ENCODE data around the gene AMDHD2.
A peak's percentile ranks its signal among the peaks of the same experiment; 100 is the strongest.
"Not testable (repeated sequence)": the region's sequence is repeated elsewhere in the genome, so short reads cannot be mapped to it uniquely, and the experiment has no call there.

The AMDHD2 gene

DNA sequence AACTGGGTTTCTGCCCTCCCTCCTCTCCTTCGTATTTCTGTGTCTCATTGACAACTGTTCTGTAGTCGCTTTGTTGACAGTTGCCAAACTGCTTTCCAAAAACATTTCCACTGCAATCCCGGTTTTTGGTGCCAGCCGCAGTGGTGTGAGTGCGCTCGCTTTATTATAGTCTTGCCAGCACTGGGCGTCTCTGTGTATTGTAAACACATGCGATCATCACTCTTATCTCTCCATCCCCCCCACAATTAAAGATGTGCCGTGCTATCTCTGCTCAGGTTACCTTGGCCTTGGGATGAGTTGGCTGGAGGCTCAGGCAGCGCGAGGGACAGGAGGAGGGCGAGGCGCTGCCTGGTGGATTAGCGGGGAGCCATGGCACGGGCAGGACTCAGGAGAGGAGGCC, 37.0 kb downstream of the AMDHD2 start:
- not testable (repeated sequence) for H3K36me3 ChIP-seq (ENCODE audit: control insufficient read depth, low read length); H3K27ac ChIP-seq (ENCODE audit: low read depth, low read length); H3K4me3 ChIP-seq (ENCODE audit: low read length); H3K79me2 ChIP-seq (ENCODE audit: control insufficient read depth, low read length); H3K4me2 ChIP-seq (ENCODE audit: low read length); H3K9me2 ChIP-seq (replicated peaks; ENCODE audit: control insufficient read depth, low read length); H3K4me1 ChIP-seq (ENCODE audit: control insufficient read depth, low read length); H3K9me3 ChIP-seq (ENCODE audit: control insufficient read depth, insufficient read depth, low read length); H3F3A ChIP-seq (ENCODE audit: control insufficient read depth, insufficient read depth); H3K27me3 ChIP-seq (ENCODE audit: control insufficient read depth, low read length); H4K20me1 ChIP-seq (ENCODE audit: control insufficient read depth, insufficient read depth, low read depth, low read length)

DNA sequence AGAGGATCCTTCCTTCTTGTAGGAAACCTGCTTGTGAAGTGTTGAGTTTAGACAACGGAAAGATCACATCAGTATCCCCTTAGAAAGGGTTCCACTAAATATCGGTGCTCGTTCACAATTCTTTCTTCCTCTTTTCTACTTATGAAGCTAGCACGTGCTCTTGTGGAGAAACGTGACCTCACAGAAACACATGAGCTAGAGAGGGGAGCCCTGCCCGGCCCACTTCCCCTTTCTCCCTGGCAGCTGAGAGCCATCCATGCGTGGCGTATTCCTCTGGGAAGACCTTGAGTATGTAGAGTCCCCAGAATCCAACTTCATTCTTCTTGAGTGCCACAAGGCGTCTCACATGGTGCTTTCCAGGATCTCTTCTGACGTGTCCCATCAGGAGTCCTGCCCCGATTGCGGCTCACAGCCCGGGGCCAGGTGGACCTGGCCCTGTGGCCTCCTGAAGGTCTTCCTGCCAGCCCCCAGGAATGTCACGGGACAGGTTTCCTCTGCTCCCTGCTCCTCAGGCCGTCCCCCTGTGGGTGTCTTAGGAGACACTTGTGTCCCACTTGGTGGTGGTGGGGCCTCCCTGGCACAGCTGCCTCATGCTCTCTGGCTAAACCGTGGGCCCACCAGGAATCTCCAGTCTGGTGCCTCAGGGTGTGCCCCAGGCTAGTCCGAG, 40.1 kb downstream of the AMDHD2 start:
- H3K36me3 ChIP-seq (ENCODE audit: control insufficient read depth, low read length); H3F3A ChIP-seq (ENCODE audit: control insufficient read depth, insufficient read depth); H3K9me2 ChIP-seq (replicated peaks; ENCODE audit: control insufficient read depth, low read length); H3K4me3 ChIP-seq (ENCODE audit: low read length); H4K20me1 ChIP-seq (ENCODE audit: control insufficient read depth, insufficient read depth, low read depth, low read length); H3K9me3 ChIP-seq (ENCODE audit: control insufficient read depth, insufficient read depth, low read length); H3K4me1 ChIP-seq (ENCODE audit: control insufficient read depth, low read length); H3K27me3 ChIP-seq (ENCODE audit: control insufficient read depth, low read length); H3K79me2 ChIP-seq (ENCODE audit: control insufficient read depth, low read length): not testable (repeated sequence)
- H3K4me2 ChIP-seq (ENCODE audit: low read length), result peak overlapping the region; percentile 34; the same call in 1 of the 2 replicates
- peak overlapping the region; percentile 46 for H3K27ac ChIP-seq (ENCODE audit: low read depth, low read length)

DNA sequence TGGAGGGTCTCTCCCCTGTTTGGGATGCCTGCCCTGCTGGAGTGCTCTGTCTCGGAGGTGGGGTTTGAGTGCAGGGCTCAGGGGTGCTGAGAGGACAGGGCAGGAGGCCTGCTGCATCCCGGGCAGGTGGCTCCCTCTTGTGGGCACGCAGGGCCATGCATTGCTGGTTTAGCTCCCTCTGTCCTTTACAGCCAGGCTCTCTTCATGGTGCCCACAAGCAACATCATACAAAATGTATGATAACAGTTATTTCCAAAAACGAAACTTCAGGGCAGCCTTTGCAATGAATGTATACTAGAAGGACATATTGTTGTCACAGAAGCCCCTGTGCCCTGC, 40.6 kb downstream of the AMDHD2 start:
- not testable (repeated sequence) for H3K79me2 ChIP-seq (ENCODE audit: control insufficient read depth, low read length); H3K4me3 ChIP-seq (ENCODE audit: low read length); H3K36me3 ChIP-seq (ENCODE audit: control insufficient read depth, low read length); H3K9me2 ChIP-seq (replicated peaks; ENCODE audit: control insufficient read depth, low read length); H3F3A ChIP-seq (ENCODE audit: control insufficient read depth, insufficient read depth); H3K9me3 ChIP-seq (ENCODE audit: control insufficient read depth, insufficient read depth, low read length); H3K27ac ChIP-seq (ENCODE audit: low read depth, low read length); H3K4me1 ChIP-seq (ENCODE audit: control insufficient read depth, low read length); H3K4me2 ChIP-seq (ENCODE audit: low read length); H4K20me1 ChIP-seq (ENCODE audit: control insufficient read depth, insufficient read depth, low read depth, low read length); H3K27me3 ChIP-seq (ENCODE audit: control insufficient read depth, low read length)

DNA sequence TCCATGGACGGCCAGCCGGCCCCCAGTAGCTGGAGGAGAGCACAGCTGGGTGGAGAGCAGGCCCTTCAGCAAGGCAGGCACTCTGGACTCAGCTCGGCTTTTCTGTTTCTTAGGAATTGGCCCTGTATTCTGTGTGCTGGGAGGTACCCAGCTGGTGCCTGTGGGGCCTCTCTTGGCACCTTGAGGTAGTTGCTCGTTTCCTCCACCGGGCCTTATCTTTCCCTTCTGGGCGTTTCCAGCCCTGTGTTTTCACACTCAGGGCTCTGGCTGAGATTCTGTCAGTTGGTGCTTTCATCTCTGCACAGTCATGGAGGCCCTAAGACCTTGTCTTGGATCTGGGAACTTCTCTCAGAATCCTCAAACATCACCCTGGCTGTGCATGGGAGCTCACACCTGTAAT, 47.3 kb downstream of the AMDHD2 start:
- not testable (repeated sequence) for H3K4me1 ChIP-seq (ENCODE audit: control insufficient read depth, low read length); H3F3A ChIP-seq (ENCODE audit: control insufficient read depth, insufficient read depth); H3K79me2 ChIP-seq (ENCODE audit: control insufficient read depth, low read length); H3K9me2 ChIP-seq (replicated peaks; ENCODE audit: control insufficient read depth, low read length); H3K4me2 ChIP-seq (ENCODE audit: low read length); H4K20me1 ChIP-seq (ENCODE audit: control insufficient read depth, insufficient read depth, low read depth, low read length); H3K9me3 ChIP-seq (ENCODE audit: control insufficient read depth, insufficient read depth, low read length); H3K4me3 ChIP-seq (ENCODE audit: low read length); H3K36me3 ChIP-seq (ENCODE audit: control insufficient read depth, low read length); H3K27me3 ChIP-seq (ENCODE audit: control insufficient read depth, low read length); H3K27ac ChIP-seq (ENCODE audit: low read depth, low read length)

DNA sequence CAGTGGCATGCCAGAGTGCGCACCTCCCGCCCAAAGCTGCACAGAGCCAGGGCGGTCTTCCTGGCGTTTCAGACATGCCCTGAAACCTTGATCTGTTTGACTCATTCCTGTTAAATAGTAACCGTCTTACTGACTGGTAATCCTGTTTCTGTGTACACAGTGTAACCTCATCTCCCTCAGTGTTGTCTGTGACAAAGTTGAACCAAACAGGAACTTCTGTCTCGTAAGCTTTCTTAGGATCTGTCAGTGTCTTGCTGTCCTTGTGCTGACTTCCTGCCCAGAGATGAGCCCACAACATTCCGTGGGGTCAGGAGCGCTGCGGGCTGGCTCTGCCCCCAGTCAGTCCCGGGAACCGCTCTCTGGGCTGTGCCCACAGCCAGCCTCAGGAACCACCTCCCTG, 48.4 kb downstream of the AMDHD2 start:
- not testable (repeated sequence) for H3K9me3 ChIP-seq (ENCODE audit: control insufficient read depth, insufficient read depth, low read length); H3K4me2 ChIP-seq (ENCODE audit: low read length); H3K27me3 ChIP-seq (ENCODE audit: control insufficient read depth, low read length); H3F3A ChIP-seq (ENCODE audit: control insufficient read depth, insufficient read depth); H3K4me1 ChIP-seq (ENCODE audit: control insufficient read depth, low read length); H3K4me3 ChIP-seq (ENCODE audit: low read length); H4K20me1 ChIP-seq (ENCODE audit: control insufficient read depth, insufficient read depth, low read depth, low read length); H3K27ac ChIP-seq (ENCODE audit: low read depth, low read length); H3K36me3 ChIP-seq (ENCODE audit: control insufficient read depth, low read length); H3K79me2 ChIP-seq (ENCODE audit: control insufficient read depth, low read length); H3K9me2 ChIP-seq (replicated peaks; ENCODE audit: control insufficient read depth, low read length)

DNA sequence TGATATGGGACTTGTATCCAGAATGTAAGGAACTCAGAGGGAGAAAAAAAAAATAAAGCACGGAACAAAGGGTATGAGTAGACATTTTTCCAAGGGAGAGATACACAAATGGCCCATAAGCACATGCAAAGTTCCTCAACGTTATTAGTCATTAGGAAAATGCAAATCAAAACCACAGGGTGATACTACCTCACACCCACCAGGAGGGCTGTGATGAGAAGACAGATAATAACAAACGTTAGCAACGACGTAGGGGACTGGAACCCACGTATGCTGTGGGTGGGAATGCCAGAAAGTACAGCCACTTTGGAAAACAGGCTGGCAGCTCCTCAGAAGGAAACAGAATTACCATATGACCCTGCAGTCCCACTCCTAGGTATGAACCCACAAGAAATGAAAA, 52.5 kb downstream of the AMDHD2 start:
- not testable (repeated sequence) for H3F3A ChIP-seq (ENCODE audit: control insufficient read depth, insufficient read depth); H3K9me3 ChIP-seq (ENCODE audit: control insufficient read depth, insufficient read depth, low read length); H4K20me1 ChIP-seq (ENCODE audit: control insufficient read depth, insufficient read depth, low read depth, low read length); H3K79me2 ChIP-seq (ENCODE audit: control insufficient read depth, low read length); H3K4me1 ChIP-seq (ENCODE audit: control insufficient read depth, low read length); H3K9me2 ChIP-seq (replicated peaks; ENCODE audit: control insufficient read depth, low read length); H3K27ac ChIP-seq (ENCODE audit: low read depth, low read length); H3K4me3 ChIP-seq (ENCODE audit: low read length); H3K36me3 ChIP-seq (ENCODE audit: control insufficient read depth, low read length); H3K4me2 ChIP-seq (ENCODE audit: low read length); H3K27me3 ChIP-seq (ENCODE audit: control insufficient read depth, low read length)

DNA sequence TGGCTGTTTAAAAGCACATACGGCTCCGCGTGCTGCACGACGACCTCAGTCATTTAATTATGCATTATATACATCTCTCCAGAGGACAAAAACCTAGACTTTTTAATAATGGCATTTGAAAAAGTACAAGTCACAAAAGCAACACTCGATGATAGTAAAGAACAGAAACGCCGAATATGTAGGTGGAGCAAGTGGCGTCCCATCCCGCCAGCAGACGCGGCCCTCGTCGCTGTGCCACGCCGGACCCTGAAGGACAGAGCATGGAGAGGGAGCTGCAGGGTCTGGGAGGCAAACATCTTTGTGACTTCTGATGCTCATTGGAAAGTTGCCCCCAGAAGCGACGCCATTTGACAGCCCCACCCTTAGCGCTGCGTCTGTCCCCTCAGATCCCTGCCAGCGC, 55.7 kb downstream of the AMDHD2 start:
- H3K9me2 ChIP-seq (replicated peaks; ENCODE audit: control insufficient read depth, low read length); H3K79me2 ChIP-seq (ENCODE audit: control insufficient read depth, low read length); H3K4me3 ChIP-seq (ENCODE audit: low read length); H3K27ac ChIP-seq (ENCODE audit: low read depth, low read length); H3K4me2 ChIP-seq (ENCODE audit: low read length); H3F3A ChIP-seq (ENCODE audit: control insufficient read depth, insufficient read depth); H3K4me1 ChIP-seq (ENCODE audit: control insufficient read depth, low read length); H3K9me3 ChIP-seq (ENCODE audit: control insufficient read depth, insufficient read depth, low read length); H3K27me3 ChIP-seq (ENCODE audit: control insufficient read depth, low read length); H3K36me3 ChIP-seq (ENCODE audit: control insufficient read depth, low read length); H4K20me1 ChIP-seq (ENCODE audit: control insufficient read depth, insufficient read depth, low read depth, low read length): not testable (repeated sequence)

DNA sequence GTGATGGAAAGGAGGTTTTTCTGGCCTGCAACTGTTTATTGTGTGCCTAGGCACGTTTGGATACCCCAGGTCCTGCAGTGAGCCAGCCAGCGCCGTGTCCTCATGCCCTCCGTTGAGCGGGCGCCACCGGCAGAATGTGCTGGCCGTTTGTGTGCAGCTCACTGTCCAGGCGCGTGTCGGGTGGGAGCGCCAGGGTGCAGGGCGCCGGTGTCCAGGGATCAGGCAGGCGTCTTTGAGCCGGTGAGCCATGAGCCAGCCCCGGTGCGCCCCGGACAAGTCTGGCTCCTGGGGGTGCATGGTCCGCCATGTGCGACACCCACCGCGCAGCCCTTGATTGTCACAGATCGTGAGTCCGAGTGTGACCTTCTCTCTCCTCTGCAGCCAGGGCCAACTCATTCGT, 56.9 kb downstream of the AMDHD2 start:
- not testable (repeated sequence) for H3F3A ChIP-seq (ENCODE audit: control insufficient read depth, insufficient read depth); H3K9me2 ChIP-seq (replicated peaks; ENCODE audit: control insufficient read depth, low read length); H4K20me1 ChIP-seq (ENCODE audit: control insufficient read depth, insufficient read depth, low read depth, low read length); H3K27me3 ChIP-seq (ENCODE audit: control insufficient read depth, low read length); H3K4me3 ChIP-seq (ENCODE audit: low read length); H3K9me3 ChIP-seq (ENCODE audit: control insufficient read depth, insufficient read depth, low read length); H3K27ac ChIP-seq (ENCODE audit: low read depth, low read length); H3K79me2 ChIP-seq (ENCODE audit: control insufficient read depth, low read length); H3K36me3 ChIP-seq (ENCODE audit: control insufficient read depth, low read length); H3K4me2 ChIP-seq (ENCODE audit: low read length); H3K4me1 ChIP-seq (ENCODE audit: control insufficient read depth, low read length)

Data from DOHH2 (cell line).